Muscle of leg (tissue), 11 donors: ENCODE results near the gene SLC26A2. TPM values are rescaled to one million over a fixed set of nuclear protein-coding genes. Genes with fewer than 3 reads are reported as not detected.

ENCODE experiments used
- DNase-seq: peaks from one replicate; pipeline ENCODE4 v3.0.0; 2013
- H3K27ac ChIP-seq: one replicate; pipeline ENCODE4 v1.5.1; 2013; ENCODE audit warnings: mild to moderate bottlenecking, low read length, control low read depth
- H3K27me3 ChIP-seq: one replicate; pipeline ENCODE4 v1.6.1; 2013; ENCODE audit warnings: low read length; ENCODE audit not compliant: control insufficient read depth, insufficient read depth
- H3K36me3 ChIP-seq: one replicate; pipeline ENCODE4 v1.6.1; 2013; ENCODE audit warnings: low read length; ENCODE audit not compliant: control insufficient read depth, insufficient read depth
- H3K4me1 ChIP-seq: one replicate; pipeline ENCODE4 v1.6.1; 2013; ENCODE audit warnings: low read length; ENCODE audit not compliant: control insufficient read depth, insufficient read depth
- H3K4me3 ChIP-seq: one replicate; pipeline ENCODE4 v1.5.1; 2013; ENCODE audit warnings: low read length, control low read depth
- H3K9me3 ChIP-seq: replicated peaks from 2 replicates; pipeline ENCODE4 v1.6.1; 2013; ENCODE audit warnings: low read depth, low read length; ENCODE audit not compliant: control insufficient read depth
- WGBS: methylation state at CpG from one replicate; pipeline ENCODE4 v1.1.5; 2013; ENCODE audit warnings: missing lambda C conversion rate; ENCODE audit not compliant: insufficient coverage; 5-methylcytosine and 5-hydroxymethylcytosine counted together
- polyA plus RNA-seq, 8 donors: library from polyadenylated mRNA; unstranded; fragments of 120-200 nt; gene quantifications; one replicate each; pipeline versions ENCODE4 v1.2.1 to v1.2.3, GENCODE V29; 2013; ENCODE audit warnings: inconsistent platforms in 1 of 8, low replicate concordance in 1 of 8; ENCODE audit not compliant: insufficient read length in 8 of 8, insufficient read depth in 1 of 8
- total RNA-seq: library from RNA; stranded (reverse); fragments of 120-200 nt; gene quantifications from one replicate; pipeline ENCODE4 v1.2.4, GENCODE V29; 2013

Gene SLC26A2
- total and polyA plus RNA-seq, 9 donors: 8.6 to 14.5 (median 10.4) TPM

- H3K36me3 ChIP-seq: no peaks in the 10 kb centered on the region
- peak overlapping the region; percentile 96 for H3K27ac ChIP-seq
- WGBS: 42% methylated on average over 3 of the region's 14 CpGs
- no peaks in the 10 kb centered on the region for H3K27me3 ChIP-seq
- DNase-seq: peak; percentile 52
- no peaks in the 10 kb centered on the region for H3K9me3 ChIP-seq
- H3K4me3 ChIP-seq: peak overlapping the region; percentile 93
- H3K4me1 ChIP-seq: peaks cover 9% of the 10 kb centered on the region
Observed at GRCh38 chr5:149959406-149960236, 937 bp upstream of the SLC26A2 start.

- Histone ChIP-seq H3K27me3 (no peaks in the 10 kb centered on the region), H3K4me3 (peak overlapping the region; percentile 93), H3K9me3 (no peaks in the 10 kb centered on the region), H3K4me1 (peaks cover 9% of the 10 kb centered on the region), H3K27ac (peak overlapping the region; percentile 96), H3K36me3 (no peaks in the 10 kb centered on the region)
- WGBS: 1% methylated on average over 14 of the region's 23 CpGs
- DNase-seq: peak; percentile 4
Observed at GRCh38 chr5:149961186-149961685, 678 bp downstream of the SLC26A2 start.

GRCh38 chr5:149961957-149962409 lies 1.4 kb downstream of the SLC26A2 start:
- DNase-seq: peak; percentile 44
- no peaks in the 10 kb centered on the region for H3K9me3 ChIP-seq
- 40% methylated on average over 2 of the region's 6 CpGs for WGBS
- no peaks in the 10 kb centered on the region for H3K36me3 ChIP-seq
- H3K4me3 ChIP-seq: no peak overlapping the region
- H3K4me1 ChIP-seq: peaks cover 9% of the 10 kb centered on the region
- no peaks in the 10 kb centered on the region for H3K27me3 ChIP-seq
- H3K27ac ChIP-seq: no peak overlapping the region

- peaks cover 9% of the 10 kb centered on the region for H3K4me1 ChIP-seq
- no peaks in the 10 kb centered on the region for H3K9me3 ChIP-seq
- 100% methylated on average over 3 of the region's 5 CpGs for WGBS
- H3K27me3 ChIP-seq: no peaks in the 10 kb centered on the region
- no peaks in the 10 kb centered on the region for H3K36me3 ChIP-seq
- H3K4me3 ChIP-seq: no peak overlapping the region
- no peak for DNase-seq
- no peak overlapping the region for H3K27ac ChIP-seq
Observed at GRCh38 chr5:149962601-149963300, 2.2 kb downstream of the SLC26A2 start.

- H3K4me3 ChIP-seq: no peak overlapping the region
- 92% methylated on average over 3 of the region's 3 CpGs for WGBS
Observed at GRCh38 chr5:149963729-149964128, 3.2 kb downstream of the SLC26A2 start.

GRCh38 chr5:149966946-149967345 lies 6.4 kb downstream of the SLC26A2 start:
- 52% methylated on average over 2 of the region's 3 CpGs for WGBS
- H3K36me3 ChIP-seq: peaks cover 5% of the 10 kb centered on the region
- no peak overlapping the region for H3K27ac ChIP-seq
- no peaks in the 10 kb centered on the region for H3K4me1 ChIP-seq
- no peaks in the 10 kb centered on the region for H3K27me3 ChIP-seq
- no peak for DNase-seq
- H3K4me3 ChIP-seq: no peak overlapping the region
- no peaks in the 10 kb centered on the region for H3K9me3 ChIP-seq

More at GRCh38 chr5:149963729-149964128, 3.2 kb downstream of the SLC26A2 start:
- DNase-seq: no peak
- Histone ChIP-seq H3K27ac (no peak overlapping the region), H3K4me1 (peaks cover 9% of the 10 kb centered on the region), H3K9me3 (no peaks in the 10 kb centered on the region), H3K27me3 (no peaks in the 10 kb centered on the region), H3K36me3 (no peaks in the 10 kb centered on the region)

GRCh38 chr5:149969181-149969930 lies 8.8 kb downstream of the SLC26A2 start:
- peaks cover 5% of the 10 kb centered on the region for H3K36me3 ChIP-seq
- H3K9me3 ChIP-seq: no peaks in the 10 kb centered on the region
- H3K4me1 ChIP-seq: no peaks in the 10 kb centered on the region
- no peak overlapping the region for H3K27ac ChIP-seq
- no peak for DNase-seq
- H3K4me3 ChIP-seq: no peak overlapping the region
- no peaks in the 10 kb centered on the region for H3K27me3 ChIP-seq
- WGBS: 75% methylated on average over 1 of the region's 4 CpGs

- no peak overlapping the region for H3K27ac ChIP-seq
- WGBS: 70% methylated on average over 2 of the region's 2 CpGs
- H3K9me3 ChIP-seq: no peaks in the 10 kb centered on the region
- H3K27me3 ChIP-seq: no peaks in the 10 kb centered on the region
- H3K4me3 ChIP-seq: no peak overlapping the region
- H3K36me3 ChIP-seq: peaks cover 23% of the 10 kb centered on the region
- DNase-seq: no peak
- no peaks in the 10 kb centered on the region for H3K4me1 ChIP-seq
Observed at GRCh38 chr5:149975409-149975808, 14.9 kb downstream of the SLC26A2 start.

GRCh38 chr5:149979896-149980295 lies 19.3 kb downstream of the SLC26A2 start:
- WGBS: no CpG with 5 or more reads among the region's 1 CpG
- no peaks in the 10 kb centered on the region for H3K9me3 ChIP-seq
- no peaks in the 10 kb centered on the region for H3K4me1 ChIP-seq
- no peak overlapping the region for H3K4me3 ChIP-seq
- no peak for DNase-seq
- no peaks in the 10 kb centered on the region for H3K27me3 ChIP-seq
- H3K36me3 ChIP-seq: peaks cover 30% of the 10 kb centered on the region
- H3K27ac ChIP-seq: no peak overlapping the region
